ENCODE data around the gene NFIX. TPM values are rescaled to one million over a fixed set of nuclear protein-coding genes. Genes with fewer than 3 reads are reported as not detected.
A peak's percentile ranks its signal among the peaks of the same experiment; 100 is the strongest.

Gene NFIX
- total and polyA plus RNA-seq, 2 of the 13 experiments (the other 11 are each of a cell fraction or from before 2014, with no cell fraction given) = 3.4 to 5.4 TPM

- TF ChIP-seq, protein P1, sequence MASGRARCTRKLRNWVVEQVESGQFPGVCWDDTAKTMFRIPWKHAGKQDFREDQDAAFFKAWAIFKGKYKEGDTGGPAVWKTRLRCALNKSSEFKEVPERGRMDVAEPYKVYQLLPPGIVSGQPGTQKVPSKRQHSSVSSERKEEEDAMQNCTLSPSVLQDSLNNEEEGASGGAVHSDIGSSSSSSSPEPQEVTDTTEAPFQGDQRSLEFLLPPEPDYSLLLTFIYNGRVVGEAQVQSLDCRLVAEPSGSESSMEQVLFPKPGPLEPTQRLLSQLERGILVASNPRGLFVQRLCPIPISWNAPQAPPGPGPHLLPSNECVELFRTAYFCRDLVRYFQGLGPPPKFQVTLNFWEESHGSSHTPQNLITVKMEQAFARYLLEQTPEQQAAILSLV (CRISPR knock-in tag; IDR thresholded peaks at IDR 0.05; ENCODE audit: borderline replicate concordance) = peak; percentile 86; the same call in 1 of the 2 replicates
- TF ChIP-seq THAP9 (CRISPR knock-in tag; IDR thresholded peaks at IDR 0.05; ENCODE audit: borderline replicate concordance) (peak; percentile 99), KLF12 (CRISPR knock-in tag; IDR thresholded peaks at IDR 0.05; ENCODE audit: borderline replicate concordance) (peak; percentile 80), NRL (CRISPR knock-in tag; IDR thresholded peaks at IDR 0.05; ENCODE audit: borderline replicate concordance) (no peak; the same call in 1 of the 2 replicates), ZBTB49 (CRISPR knock-in tag; IDR thresholded peaks at IDR 0.05; ENCODE audit: borderline replicate concordance) (no peak), KLF16 (CRISPR knock-in tag; IDR thresholded peaks at IDR 0.05) (peak in 1 of 2 experiments; percentile 82; a peak in 1 of 4 replicates), ZNF788 (CRISPR knock-in tag; IDR thresholded peaks at IDR 0.05; ENCODE audit: borderline replicate concordance) (peak; percentile 92; the same call in 1 of the 2 replicates), ZMAT3 (CRISPR knock-in tag; conservative IDR thresholded peaks at IDR 0.05) (peak; percentile 64; the same call in 1 of the 2 replicates), SP5 (CRISPR knock-in tag; IDR thresholded peaks at IDR 0.05; ENCODE audit: borderline replicate concordance, low read depth) (peak; percentile 72), ZNF687 (CRISPR knock-in tag; IDR thresholded peaks at IDR 0.05) (peak; percentile 93), CENPT (CRISPR knock-in tag; IDR thresholded peaks at IDR 0.05; ENCODE audit: low read depth) (no peak)
- TF ChIP-seq, protein P2, sequence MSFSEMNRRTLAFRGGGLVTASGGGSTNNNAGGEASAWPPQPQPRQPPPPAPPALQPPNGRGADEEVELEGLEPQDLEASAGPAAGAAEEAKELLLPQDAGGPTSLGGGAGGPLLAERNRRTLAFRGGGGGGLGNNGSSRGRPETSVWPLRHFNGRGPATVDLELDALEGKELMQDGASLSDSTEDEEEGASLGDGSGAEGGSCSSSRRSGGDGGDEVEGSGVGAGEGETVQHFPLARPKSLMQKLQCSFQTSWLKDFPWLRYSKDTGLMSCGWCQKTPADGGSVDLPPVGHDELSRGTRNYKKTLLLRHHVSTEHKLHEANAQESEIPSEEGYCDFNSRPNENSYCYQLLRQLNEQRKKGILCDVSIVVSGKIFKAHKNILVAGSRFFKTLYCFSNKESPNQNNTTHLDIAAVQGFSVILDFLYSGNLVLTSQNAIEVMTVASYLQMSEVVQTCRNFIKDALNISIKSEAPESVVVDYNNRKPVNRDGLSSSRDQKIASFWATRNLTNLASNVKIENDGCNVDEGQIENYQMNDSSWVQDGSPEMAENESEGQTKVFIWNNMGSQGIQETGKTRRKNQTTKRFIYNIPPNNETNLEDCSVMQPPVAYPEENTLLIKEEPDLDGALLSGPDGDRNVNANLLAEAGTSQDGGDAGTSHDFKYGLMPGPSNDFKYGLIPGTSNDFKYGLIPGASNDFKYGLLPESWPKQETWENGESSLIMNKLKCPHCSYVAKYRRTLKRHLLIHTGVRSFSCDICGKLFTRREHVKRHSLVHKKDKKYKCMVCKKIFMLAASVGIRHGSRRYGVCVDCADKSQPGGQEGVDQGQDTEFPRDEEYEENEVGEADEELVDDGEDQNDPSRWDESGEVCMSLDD (CRISPR knock-in tag; IDR thresholded peaks at IDR 0.05; ENCODE audit: borderline replicate concordance) = no peak; the same call in 1 of the 2 replicates
Measured at GRCh38 chr19:12945479-12946091, 49.7 kb upstream of the NFIX start, which contains the start of gene RAD23A (continued).
